RCC 7860 (cell line): ENCODE data around the gene BMP15.

Source experiments
- DNase-seq: peaks from one replicate; pipeline ENCODE4 v3.0.0-alpha.2; 2015; ENCODE audit warnings: low spot score
- FAIRE-seq: peaks from 2 replicates; lab custom pipeline; 2012; peaks lifted over from hg19 to GRCh38; lab: Jason Lieb, UNC

BMP15 gene

GRCh38 chrX:50910685-50911176 is at the start of gene BMP15:
BMP15 (plus strand) TSS chrX:50910735; CDS start chrX:50910784, 49 bp downstream.
- no peak for DNase-seq
- FAIRE-seq = no peak

GRCh38 chrX:50863471-50863870 is 47.1 kb upstream of the BMP15 start:
- FAIRE-seq (no peak), DNase-seq (no peak)

DNA sequence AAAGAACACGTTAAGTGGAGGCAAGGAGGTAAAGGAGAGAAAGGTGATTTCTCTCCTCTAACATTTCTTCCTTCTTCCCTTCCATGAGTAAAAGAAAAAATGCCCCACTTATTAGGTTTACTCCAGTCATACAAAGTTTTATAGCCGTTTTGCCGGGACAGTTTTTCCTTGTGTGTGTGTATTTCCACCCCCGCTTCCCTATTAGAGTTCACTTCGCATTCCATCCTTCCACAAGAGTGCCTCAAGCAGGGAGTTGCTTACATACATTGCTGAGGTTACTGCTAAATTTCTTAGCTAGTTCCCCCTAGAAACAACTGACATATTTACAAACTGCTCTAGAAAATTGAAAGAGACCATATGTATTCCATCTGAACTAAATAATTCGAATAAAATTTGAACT is 45.2 kb upstream of the BMP15 start:
- FAIRE-seq (no peak), DNase-seq (no peak)

DNA sequence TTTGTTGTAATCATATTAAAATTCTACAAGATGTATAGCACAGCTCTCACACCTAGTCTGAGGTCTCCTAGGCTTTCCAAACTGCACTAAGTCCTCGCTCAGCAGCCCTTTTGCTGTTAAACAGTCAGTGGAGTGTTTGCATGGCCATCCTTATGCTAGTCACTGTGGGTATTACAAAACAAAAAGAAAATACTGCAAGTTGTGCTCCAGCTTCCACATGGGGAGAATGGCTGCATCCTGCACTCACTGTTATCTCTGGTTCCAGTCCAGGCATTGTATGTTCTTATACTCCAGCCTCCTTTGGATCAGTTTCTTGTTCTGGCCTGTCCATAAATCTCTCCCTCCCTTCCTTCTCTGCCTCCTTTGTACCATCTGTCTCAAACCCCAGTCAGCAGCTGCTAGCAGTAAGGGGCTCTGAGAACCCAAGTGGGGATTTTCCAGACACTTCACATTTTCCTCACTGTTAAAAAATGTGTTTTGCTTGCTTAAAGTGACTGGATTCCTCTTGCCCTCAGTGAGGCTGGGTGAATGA is 38.5 kb upstream of the BMP15 start:
- FAIRE-seq (no peak), DNase-seq (no peak)

GRCh38 chrX:50874876-50875275 is 35.7 kb upstream of the BMP15 start:
- DNase-seq (no peak), FAIRE-seq (no peak)

GRCh38 chrX:50876551-50876950 is 34.0 kb upstream of the BMP15 start:
- FAIRE-seq (no peak), DNase-seq (no peak)

- no peak for DNase-seq
- FAIRE-seq = no peak
Measured at GRCh38 chrX:50877310-50877709, 33.2 kb upstream of the BMP15 start.

DNA sequence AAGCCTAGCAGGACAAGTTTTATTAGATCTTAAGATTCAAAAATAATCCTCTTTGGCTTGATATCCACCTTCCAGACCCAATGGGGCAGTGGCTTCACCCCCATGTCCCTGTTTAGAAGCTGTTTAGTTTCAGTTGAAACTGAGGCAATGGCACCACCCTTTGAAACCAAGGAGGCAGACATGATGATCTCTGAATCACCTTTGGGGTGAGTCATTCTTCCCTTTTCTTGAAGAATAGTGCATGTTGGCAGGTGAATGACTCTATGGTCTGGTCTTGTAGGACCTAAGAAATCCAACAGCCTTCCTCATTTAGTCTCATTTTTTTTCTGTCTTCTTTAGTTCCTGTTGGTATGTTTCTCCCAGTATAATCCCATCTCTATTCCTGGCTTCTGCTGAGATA is 29.5 kb upstream of the BMP15 start:
- DNase-seq (no peak), FAIRE-seq (no peak)

DNA sequence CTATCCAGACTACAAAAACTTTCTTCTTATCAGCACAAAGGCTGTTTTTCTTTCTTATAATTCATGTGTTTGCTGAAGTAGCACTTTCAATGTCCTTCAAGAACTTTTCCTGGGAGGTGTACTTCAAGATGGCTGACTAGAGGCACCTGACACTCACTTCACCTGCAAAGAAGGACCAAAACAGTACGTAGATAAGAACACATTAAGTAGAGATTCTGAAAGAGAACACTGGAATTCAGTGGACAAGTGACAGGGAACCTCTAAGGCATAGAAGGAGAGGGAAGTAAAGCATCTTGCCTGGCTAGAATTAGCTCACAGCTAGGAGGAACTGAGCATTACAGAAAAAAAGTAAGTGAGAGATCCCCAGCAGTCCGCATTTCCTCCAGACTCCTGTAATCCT is 21.7 kb upstream of the BMP15 start:
- DNase-seq (no peak), FAIRE-seq (no peak)

- FAIRE-seq = no peak
Measured at GRCh38 chrX:50889582-50889981, 21.0 kb upstream of the BMP15 start.

DNA sequence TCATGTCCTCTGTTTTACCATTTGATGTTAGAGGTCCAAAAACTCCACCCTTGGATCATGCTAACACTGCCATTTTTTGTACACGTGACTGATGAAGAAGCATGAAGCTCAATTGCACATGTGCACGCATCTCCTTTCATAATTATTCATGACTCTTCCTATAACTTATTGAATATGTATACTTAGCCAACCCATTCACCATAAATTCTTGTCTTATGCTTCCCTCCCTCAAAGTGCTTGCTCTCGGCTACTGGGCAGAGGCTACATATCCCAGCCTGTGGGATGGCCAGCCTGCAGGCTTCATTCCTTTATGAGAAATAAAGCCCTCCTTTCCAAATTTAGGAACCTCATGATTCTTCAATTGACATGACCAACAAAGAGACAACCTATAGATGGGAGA is 17.5 kb upstream of the BMP15 start:
- FAIRE-seq (no peak), DNase-seq (no peak)

More at GRCh38 chrX:50889582-50889981, 21.0 kb upstream of the BMP15 start:
- DNase-seq = no peak

DNA sequence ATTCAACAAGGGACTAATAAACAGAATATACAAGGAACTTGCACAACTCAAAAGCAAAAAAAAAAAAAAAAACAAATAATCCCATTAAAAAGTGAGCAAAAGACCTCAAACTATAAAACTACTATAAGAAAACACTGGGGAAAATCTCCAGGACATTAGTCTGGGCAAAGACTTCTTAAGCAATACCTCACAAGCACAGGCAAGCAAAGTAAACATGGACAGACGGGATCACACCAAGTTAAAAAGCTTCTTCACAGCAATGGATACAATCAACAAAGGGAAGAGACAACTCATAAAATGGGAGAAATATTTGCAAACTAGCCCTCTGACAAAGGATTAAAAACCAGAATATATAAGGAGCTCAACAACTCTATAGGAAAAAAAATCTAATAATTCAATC is 17.1 kb upstream of the BMP15 start:
- no peak for FAIRE-seq
- DNase-seq = no peak

GRCh38 chrX:50905334-50905733 is 5.2 kb upstream of the BMP15 start:
- DNase-seq = no peak
- no peak for FAIRE-seq

GRCh38 chrX:50913520-50913919 is 3.0 kb downstream of the BMP15 start:
- DNase-seq (no peak), FAIRE-seq (no peak)

- no peak for DNase-seq
- FAIRE-seq = peak; percentile 60
Measured at GRCh38 chrX:50920132-50920531, 9.6 kb downstream of the BMP15 start.

DNA sequence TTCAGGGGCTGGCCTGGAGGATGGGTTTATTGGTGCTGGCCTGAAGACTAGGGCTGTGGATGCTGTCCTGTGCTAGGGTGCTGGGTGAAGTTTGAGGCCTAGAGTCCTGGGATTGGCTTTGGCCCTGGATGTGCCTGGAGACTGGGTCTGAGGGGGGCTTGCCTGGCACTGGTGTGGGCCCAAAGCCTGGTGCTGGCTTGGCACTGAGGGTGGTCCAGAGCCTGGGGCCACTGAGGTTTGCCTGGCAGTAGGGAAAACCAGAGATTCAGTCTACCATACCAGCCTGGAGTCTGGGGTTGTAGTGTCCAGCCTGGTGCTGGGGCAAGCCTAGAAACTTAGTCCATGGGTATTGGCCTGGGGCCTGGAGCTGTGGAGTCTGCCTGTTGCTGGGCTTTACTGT is 16.6 kb downstream of the BMP15 start:
- FAIRE-seq (no peak), DNase-seq (no peak)

- FAIRE-seq (no peak), DNase-seq (no peak)
Measured at GRCh38 chrX:50941638-50942037, 31.1 kb downstream of the BMP15 start.

- DNase-seq (no peak), FAIRE-seq (no peak)
Measured at GRCh38 chrX:50942471-50942870, 31.9 kb downstream of the BMP15 start.

DNA sequence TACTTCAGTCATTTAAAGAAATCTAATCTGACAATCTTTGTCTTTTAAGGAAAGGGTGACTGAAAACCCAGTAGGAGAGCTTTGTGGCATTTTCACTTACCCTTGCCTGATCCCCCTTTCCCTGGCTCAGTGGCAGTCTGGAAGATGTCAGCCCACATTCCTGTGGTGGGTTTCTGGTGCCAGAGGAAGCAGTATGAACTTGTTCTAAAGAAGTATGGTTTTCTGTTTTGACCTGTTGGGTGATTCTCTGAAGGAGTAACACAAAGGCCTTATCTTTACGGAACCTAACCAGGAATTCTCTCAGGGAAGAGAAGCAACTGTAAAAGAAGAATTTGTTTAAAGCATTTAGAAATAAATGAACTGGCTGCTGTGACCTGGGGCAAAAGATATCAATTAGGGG is 41.9 kb downstream of the BMP15 start:
- FAIRE-seq = no peak
- DNase-seq = no peak

DNA sequence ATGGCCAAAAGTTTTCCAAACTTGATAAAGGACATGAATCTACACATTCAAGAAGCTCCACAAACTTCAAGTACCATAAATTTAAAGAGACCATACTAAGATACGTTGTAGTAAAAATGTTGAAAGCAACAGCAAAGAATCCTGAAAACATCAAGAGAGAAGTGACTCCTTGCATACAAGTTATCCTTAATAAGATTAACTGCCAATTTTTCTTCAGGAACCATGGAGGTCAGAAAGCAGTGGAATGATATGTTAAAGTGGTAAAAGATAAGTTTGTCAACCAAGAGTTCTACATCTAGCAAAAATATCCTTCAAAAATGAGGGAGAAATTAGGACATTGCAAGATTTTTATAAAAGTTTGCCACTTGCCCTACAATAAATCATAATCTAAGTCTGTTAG is 43.3 kb downstream of the BMP15 start:
- DNase-seq (no peak), FAIRE-seq (no peak)

DNA sequence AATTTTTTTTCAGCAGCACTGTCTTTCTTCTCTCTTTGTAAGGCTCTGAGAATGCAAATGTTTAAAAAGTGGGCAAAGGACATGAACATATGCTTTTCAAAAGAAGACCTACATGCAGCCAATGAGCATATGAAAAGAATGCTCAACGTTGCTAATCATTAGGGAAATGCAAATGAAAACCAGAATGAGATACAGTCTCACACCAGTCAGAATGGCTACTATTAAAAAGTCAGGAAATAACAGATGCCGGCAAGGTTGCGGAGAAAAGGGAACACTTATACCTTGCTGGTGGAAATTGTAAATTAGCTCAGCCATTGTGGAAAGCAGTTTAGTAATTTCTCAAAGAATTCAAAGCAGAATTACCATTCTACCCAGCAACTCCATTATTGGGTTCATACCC is 51.6 kb downstream of the BMP15 start:
- no peak for FAIRE-seq
- no peak for DNase-seq

- DNase-seq = no peak
- no peak for FAIRE-seq
Measured at GRCh38 chrX:50963842-50964241, 53.3 kb downstream of the BMP15 start.
